Liver (tissue), 9 donors: Measurements from ENCODE around the gene CEP83. TPM values are rescaled to one million over a fixed set of nuclear protein-coding genes. Genes with fewer than 3 reads are reported as not detected.

Source experiments
- DNase-seq: peaks from one replicate; pipeline ENCODE4 v3.0.0-alpha.2; 2017; ENCODE audit warnings: low spot score
- H3K27ac ChIP-seq, 2 donors: one replicate each; pipeline ENCODE4 v1.7.0; 2013; ENCODE audit warnings: inconsistent platforms in 2 of 2, low read length in 2 of 2, control low read depth in 1 of 2, low read depth in 1 of 2, mild to moderate bottlenecking in 1 of 2
- H3K27me3 ChIP-seq, 4 donors: one replicate each; pipeline versions ENCODE4 v1.6.1 to v1.7.0; 2013; ENCODE audit warnings: low read length in 3 of 4, inconsistent platforms in 1 of 4, mild to moderate bottlenecking in 1 of 4, moderate library complexity in 1 of 4; ENCODE audit not compliant: control insufficient read depth in 4 of 4, insufficient read depth in 4 of 4
- H3K36me3 ChIP-seq, 4 donors: one replicate each; pipeline versions ENCODE4 v1.6.1 to v1.7.0; 2013; ENCODE audit warnings: low read length in 3 of 4, mild to moderate bottlenecking in 3 of 4, low read depth in 1 of 4, moderate library complexity in 1 of 4; ENCODE audit not compliant: control insufficient read depth in 4 of 4, insufficient read depth in 3 of 4
- H3K4me1 ChIP-seq, 4 donors: one replicate each; pipeline versions ENCODE4 v1.6.1 to v1.7.0; 2013; ENCODE audit warnings: low read length in 3 of 4, mild to moderate bottlenecking in 3 of 4, moderate library complexity in 1 of 4; ENCODE audit not compliant: control insufficient read depth in 4 of 4, insufficient read depth in 4 of 4
- H3K4me3 ChIP-seq, 3 donors: one replicate each; pipeline versions ENCODE4 v1.6.1 to v1.7.0; 2013; ENCODE audit warnings: low read length in 3 of 3, control low read depth in 1 of 3, low read depth in 1 of 3, mild to moderate bottlenecking in 1 of 3
- H3K9ac ChIP-seq, 2 donors: one replicate each; pipeline ENCODE4 v1.7.0; 2013; ENCODE audit warnings: low read length in 2 of 2, mild to moderate bottlenecking in 2 of 2, moderate library complexity in 2 of 2, control low read depth in 1 of 2, low read depth in 1 of 2
- H3K9me3 ChIP-seq, 4 donors: one replicate each; pipeline versions ENCODE4 v1.6.1 to v1.7.0; 2013; ENCODE audit warnings: low read length in 3 of 4; ENCODE audit not compliant: control insufficient read depth in 4 of 4
- ATF3 ChIP-seq: IDR thresholded peaks from 2 replicates; pipeline ENCODE4 v1.6.1; 2016; ENCODE audit warnings: antibody characterized with exemption
- CTCF ChIP-seq: fragments of 150-350 bp; IDR thresholded peaks from 2 replicates; pipeline ENCODE4 v1.5.1; 2017; ENCODE audit warnings: improper control_type of control experiment, low read depth, low read length; ENCODE audit not compliant: missing input control
- EGR1 ChIP-seq, 2 donors: IDR thresholded peaks; 2 replicates each; pipeline ENCODE4 v1.6.1; 2016 to 2018; ENCODE audit warnings: antibody characterized with exemption in 2 of 2, low read depth in 2 of 2
- FOXA1 ChIP-seq: IDR thresholded peaks from 2 replicates; pipeline ENCODE4 v1.6.1; 2016; ENCODE audit warnings: antibody characterized with exemption
- FOXA2 ChIP-seq: IDR thresholded peaks from 2 replicates; pipeline ENCODE4 v1.6.1; 2016; ENCODE audit warnings: antibody characterized with exemption
- GABPA ChIP-seq, 2 donors: IDR thresholded peaks in 1 of 2; conservative IDR thresholded peaks in 1 of 2; 2 replicates each; pipeline ENCODE4 v1.6.1; 2016; ENCODE audit warnings: antibody characterized with exemption in 2 of 2, mild to moderate bottlenecking in 1 of 2, moderate library complexity in 1 of 2
- HNF4A ChIP-seq, 2 donors: conservative IDR thresholded peaks; 2 replicates each; pipeline ENCODE4 v1.6.1; 2016; ENCODE audit warnings: antibody characterized with exemption in 2 of 2, mild to moderate bottlenecking in 2 of 2
- HNF4G ChIP-seq: IDR thresholded peaks from 2 replicates; pipeline ENCODE4 v1.6.1; 2016; ENCODE audit warnings: antibody characterized with exemption
- JUND ChIP-seq, 2 donors: IDR thresholded peaks; 2 replicates each; pipeline ENCODE4 v1.6.1; 2016; ENCODE audit warnings: antibody characterized with exemption in 2 of 2
- NR2F2 ChIP-seq: IDR thresholded peaks from 2 replicates; pipeline ENCODE4 v1.6.1; 2016; ENCODE audit warnings: antibody characterized with exemption
- RAD21 ChIP-seq, 2 donors: IDR thresholded peaks; 2 replicates each; pipeline ENCODE4 v1.6.1; 2016; ENCODE audit warnings: antibody characterized with exemption in 2 of 2, mild to moderate bottlenecking in 2 of 2
- RXRA ChIP-seq, 2 donors: IDR thresholded peaks; 2 replicates each; pipeline ENCODE4 v1.6.1; 2017 to 2018; ENCODE audit warnings: antibody characterized with exemption in 2 of 2, mild to moderate bottlenecking in 1 of 2
- SP1 ChIP-seq: IDR thresholded peaks from 2 replicates; pipeline ENCODE4 v1.6.1; 2018; ENCODE audit warnings: antibody characterized with exemption, mild to moderate bottlenecking
- TAF1 ChIP-seq: conservative IDR thresholded peaks from 2 replicates; pipeline ENCODE4 v1.6.1; 2016; ENCODE audit warnings: antibody characterized with exemption, mild to moderate bottlenecking
- YY1 ChIP-seq: IDR thresholded peaks from 2 replicates; pipeline ENCODE4 v1.6.1; 2016; ENCODE audit warnings: antibody characterized with exemption, mild to moderate bottlenecking
- ZBTB33 ChIP-seq: IDR thresholded peaks from 2 replicates; pipeline ENCODE4 v1.6.1; 2016; ENCODE audit warnings: antibody characterized with exemption
- WGBS: extraction: QIAGEN DNeasy Blood & Tissue Kit; methylation state at CpG from one replicate; pipeline ENCODE4 v1.1.7; 2013; 5-methylcytosine and 5-hydroxymethylcytosine counted together
- polyA plus RNA-seq, 2 donors: library from polyadenylated mRNA; stranded (reverse) in 1 of 2; unstranded in 1 of 2; fragments of 200-250 nt in 1 of 2; fragments of >200 nt in 1 of 2; fragmentation: Nextera tagmentation in 1 of 2; extraction: Ambion mirVana in 1 of 2; gene quantifications; one replicate each; pipeline versions ENCODE4 v1.2.1 to v1.2.3, GENCODE V29; 2013 to 2015
- total RNA-seq, 2 donors: library from RNA; depleted of rRNA; stranded (reverse); fragments of >200 nt; gene quantifications; one replicate each; pipeline ENCODE4 v1.2.3, GENCODE V29; 2014
- TF ChIP-seq, protein P1 (sequence below): IDR thresholded peaks from 2 replicates; pipeline ENCODE4 v1.6.1; 2016; ENCODE audit warnings: antibody characterized with exemption
- TF ChIP-seq, protein P2 (sequence below): IDR thresholded peaks from 2 replicates; pipeline ENCODE4 v1.6.1; 2016; ENCODE audit warnings: antibody characterized with exemption, mild to moderate bottlenecking
- donor health status: healthy.
- donor health status: healthy.
- donor health status: healthy.
- donor health status: healthy.
- donor health status: healthy.

Gene CEP83
- total and polyA plus RNA-seq, 4 donors: 1.9 to 8.4 (median 5.2) TPM

DNA sequence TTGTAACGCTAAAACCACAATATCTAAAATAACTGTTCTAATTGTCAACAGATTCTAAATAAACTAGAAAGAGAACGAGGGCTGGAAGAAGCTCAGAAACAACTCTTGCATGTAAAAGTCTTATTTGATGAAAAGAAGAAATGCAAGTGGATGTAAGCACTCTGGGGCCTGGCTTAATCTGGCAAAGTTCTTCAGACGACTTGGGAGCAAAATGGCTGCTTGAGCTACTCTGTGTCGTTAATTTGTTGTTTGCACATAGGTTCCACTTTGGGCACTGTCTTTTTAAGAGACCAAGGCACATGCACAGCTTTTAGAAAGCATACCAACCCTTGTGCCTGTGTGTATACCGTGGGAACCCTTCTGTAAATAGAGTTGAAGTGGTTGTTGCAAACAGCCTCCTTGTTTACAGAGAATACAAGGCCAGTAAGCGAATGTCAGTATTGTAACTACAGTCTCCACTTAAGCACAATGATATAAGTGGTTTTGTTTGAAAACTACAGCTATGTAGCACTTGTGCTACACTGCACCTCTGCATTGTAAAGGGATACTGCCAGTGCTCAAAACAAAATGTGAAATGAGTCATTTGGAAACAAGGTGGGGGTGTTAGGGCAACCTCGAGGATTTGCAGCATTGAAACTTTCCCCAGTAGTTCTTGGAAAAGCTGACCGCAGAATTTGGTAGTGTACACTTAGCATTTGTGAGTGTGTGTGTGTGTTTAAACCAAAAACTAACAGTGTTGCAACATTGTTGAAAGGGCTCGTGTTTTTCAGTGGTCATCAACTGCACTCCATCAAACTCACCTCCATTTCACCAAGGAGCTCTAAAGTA is 154.3 kb downstream of the CEP83 start:
- H3K4me3 ChIP-seq: no peak overlapping the region
- DNase-seq: no peak
- H3K4me1 ChIP-seq: peaks cover 0 to 6% (median 2%) of the 10 kb centered on the region in 4 donors
- H3K27ac ChIP-seq: no peak overlapping the region
- H3K27me3 ChIP-seq: no peaks in the 10 kb centered on the region
- H3K9ac ChIP-seq: no peak overlapping the region
- TF ChIP-seq HNF4G (no peak), CTCF (no peak), HNF4A (conservative IDR thresholded peaks at IDR 0.05) (peak in 1 of 2 donors; percentile 33), YY1 (peak; percentile 6), ZBTB33 (no peak), ATF3 (peak; percentile 24), GABPA (IDR thresholded peaks at IDR 0.05 in 1 of 2, conservative IDR thresholded peaks at IDR 0.05 in 1 of 2) (no peak), JUND (IDR thresholded peaks at IDR 0.05) (peak; percentile 33 to 72), FOXA2 (peak; percentile 29), RAD21 (IDR thresholded peaks at IDR 0.05) (peak in 1 of 2 donors; percentile 38), EGR1 (IDR thresholded peaks at IDR 0.05; ENCODE audit: low read depth in 2 of 2) (no peak), TAF1 (no peak), RXRA (IDR thresholded peaks at IDR 0.05) (peak; percentile 14 to 26), SP1 (peak; percentile 57), NR2F2 (no peak), FOXA1 (no peak)
- TF ChIP-seq, protein P1, sequence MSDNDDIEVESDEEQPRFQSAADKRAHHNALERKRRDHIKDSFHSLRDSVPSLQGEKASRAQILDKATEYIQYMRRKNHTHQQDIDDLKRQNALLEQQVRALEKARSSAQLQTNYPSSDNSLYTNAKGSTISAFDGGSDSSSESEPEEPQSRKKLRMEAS: peak; percentile 25
- TF ChIP-seq, protein P2, sequence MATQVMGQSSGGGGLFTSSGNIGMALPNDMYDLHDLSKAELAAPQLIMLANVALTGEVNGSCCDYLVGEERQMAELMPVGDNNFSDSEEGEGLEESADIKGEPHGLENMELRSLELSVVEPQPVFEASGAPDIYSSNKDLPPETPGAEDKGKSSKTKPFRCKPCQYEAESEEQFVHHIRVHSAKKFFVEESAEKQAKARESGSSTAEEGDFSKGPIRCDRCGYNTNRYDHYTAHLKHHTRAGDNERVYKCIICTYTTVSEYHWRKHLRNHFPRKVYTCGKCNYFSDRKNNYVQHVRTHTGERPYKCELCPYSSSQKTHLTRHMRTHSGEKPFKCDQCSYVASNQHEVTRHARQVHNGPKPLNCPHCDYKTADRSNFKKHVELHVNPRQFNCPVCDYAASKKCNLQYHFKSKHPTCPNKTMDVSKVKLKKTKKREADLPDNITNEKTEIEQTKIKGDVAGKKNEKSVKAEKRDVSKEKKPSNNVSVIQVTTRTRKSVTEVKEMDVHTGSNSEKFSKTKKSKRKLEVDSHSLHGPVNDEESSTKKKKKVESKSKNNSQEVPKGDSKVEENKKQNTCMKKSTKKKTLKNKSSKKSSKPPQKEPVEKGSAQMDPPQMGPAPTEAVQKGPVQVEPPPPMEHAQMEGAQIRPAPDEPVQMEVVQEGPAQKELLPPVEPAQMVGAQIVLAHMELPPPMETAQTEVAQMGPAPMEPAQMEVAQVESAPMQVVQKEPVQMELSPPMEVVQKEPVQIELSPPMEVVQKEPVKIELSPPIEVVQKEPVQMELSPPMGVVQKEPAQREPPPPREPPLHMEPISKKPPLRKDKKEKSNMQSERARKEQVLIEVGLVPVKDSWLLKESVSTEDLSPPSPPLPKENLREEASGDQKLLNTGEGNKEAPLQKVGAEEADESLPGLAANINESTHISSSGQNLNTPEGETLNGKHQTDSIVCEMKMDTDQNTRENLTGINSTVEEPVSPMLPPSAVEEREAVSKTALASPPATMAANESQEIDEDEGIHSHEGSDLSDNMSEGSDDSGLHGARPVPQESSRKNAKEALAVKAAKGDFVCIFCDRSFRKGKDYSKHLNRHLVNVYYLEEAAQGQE: no peak
- H3K9me3 ChIP-seq: no peaks in the 10 kb centered on the region
- peaks cover 0 to 18% (median 2%) of the 10 kb centered on the region in 4 donors for H3K36me3 ChIP-seq
- 54% methylated on average over 9 of the region's 9 CpGs for WGBS
